ENCODE results near the gene INPP5A.

Gene INPP5A

GRCh38 chr10:132825783-132826523, 288.4 kb downstream of the INPP5A start:
- DNase-seq (ENCODE audit: low read depth): peak; percentile 3

GRCh38 chr10:132826524-132827422, 289.2 kb downstream of the INPP5A start:
- DNase-seq (ENCODE audit: low read depth): no peak

GRCh38 chr10:132827423-132827789, 289.8 kb downstream of the INPP5A start:
- no peak for DNase-seq (ENCODE audit: low read depth)

GRCh38 chr10:132827861-132828539, 290.4 kb downstream of the INPP5A start:
- DNase-seq (ENCODE audit: low read depth): no peak

GRCh38 chr10:132828681-132829080, 291.1 kb downstream of the INPP5A start:
- no peak for DNase-seq (ENCODE audit: low read depth)

GRCh38 chr10:132829403-132829802, 291.8 kb downstream of the INPP5A start:
- no peak for DNase-seq (ENCODE audit: low read depth)

- no peak for DNase-seq (ENCODE audit: low read depth)
Observed at GRCh38 chr10:132832186-132832969, 294.8 kb downstream of the INPP5A start.
